Liver (tissue), 9 donors: ENCODE measurements around the gene SEMA3E. TPM values are rescaled to one million over a fixed set of nuclear protein-coding genes. Genes with fewer than 3 reads are reported as not detected.

Source experiments
- DNase-seq: peaks from one replicate; pipeline ENCODE4 v3.0.0-alpha.2; 2017; ENCODE audit warnings: low spot score
- H3K27ac ChIP-seq, 2 donors: one replicate each; pipeline ENCODE4 v1.7.0; 2013; ENCODE audit warnings: inconsistent platforms in 2 of 2, low read length in 2 of 2, control low read depth in 1 of 2, low read depth in 1 of 2, mild to moderate bottlenecking in 1 of 2
- H3K27me3 ChIP-seq, 4 donors: one replicate each; pipeline versions ENCODE4 v1.6.1 to v1.7.0; 2013; ENCODE audit warnings: low read length in 3 of 4, inconsistent platforms in 1 of 4, mild to moderate bottlenecking in 1 of 4, moderate library complexity in 1 of 4; ENCODE audit not compliant: control insufficient read depth in 4 of 4, insufficient read depth in 4 of 4
- H3K36me3 ChIP-seq, 4 donors: one replicate each; pipeline versions ENCODE4 v1.6.1 to v1.7.0; 2013; ENCODE audit warnings: low read length in 3 of 4, mild to moderate bottlenecking in 3 of 4, low read depth in 1 of 4, moderate library complexity in 1 of 4; ENCODE audit not compliant: control insufficient read depth in 4 of 4, insufficient read depth in 3 of 4
- H3K4me1 ChIP-seq, 4 donors: one replicate each; pipeline versions ENCODE4 v1.6.1 to v1.7.0; 2013; ENCODE audit warnings: low read length in 3 of 4, mild to moderate bottlenecking in 3 of 4, moderate library complexity in 1 of 4; ENCODE audit not compliant: control insufficient read depth in 4 of 4, insufficient read depth in 4 of 4
- H3K4me3 ChIP-seq, 3 donors: one replicate each; pipeline versions ENCODE4 v1.6.1 to v1.7.0; 2013; ENCODE audit warnings: low read length in 3 of 3, control low read depth in 1 of 3, low read depth in 1 of 3, mild to moderate bottlenecking in 1 of 3
- H3K9ac ChIP-seq, 2 donors: one replicate each; pipeline ENCODE4 v1.7.0; 2013; ENCODE audit warnings: low read length in 2 of 2, mild to moderate bottlenecking in 2 of 2, moderate library complexity in 2 of 2, control low read depth in 1 of 2, low read depth in 1 of 2
- H3K9me3 ChIP-seq, 4 donors: one replicate each; pipeline versions ENCODE4 v1.6.1 to v1.7.0; 2013; ENCODE audit warnings: low read length in 3 of 4; ENCODE audit not compliant: control insufficient read depth in 4 of 4
- ATF3 ChIP-seq: IDR thresholded peaks from 2 replicates; pipeline ENCODE4 v1.6.1; 2016; ENCODE audit warnings: antibody characterized with exemption
- EGR1 ChIP-seq, 2 donors: IDR thresholded peaks; 2 replicates each; pipeline ENCODE4 v1.6.1; 2016 to 2018; ENCODE audit warnings: antibody characterized with exemption in 2 of 2, low read depth in 2 of 2
- FOXA1 ChIP-seq: IDR thresholded peaks from 2 replicates; pipeline ENCODE4 v1.6.1; 2016; ENCODE audit warnings: antibody characterized with exemption
- FOXA2 ChIP-seq: IDR thresholded peaks from 2 replicates; pipeline ENCODE4 v1.6.1; 2016; ENCODE audit warnings: antibody characterized with exemption
- GABPA ChIP-seq, 2 donors: IDR thresholded peaks in 1 of 2; conservative IDR thresholded peaks in 1 of 2; 2 replicates each; pipeline ENCODE4 v1.6.1; 2016; ENCODE audit warnings: antibody characterized with exemption in 2 of 2, mild to moderate bottlenecking in 1 of 2, moderate library complexity in 1 of 2
- HNF4A ChIP-seq, 2 donors: conservative IDR thresholded peaks; 2 replicates each; pipeline ENCODE4 v1.6.1; 2016; ENCODE audit warnings: antibody characterized with exemption in 2 of 2, mild to moderate bottlenecking in 2 of 2
- HNF4G ChIP-seq: IDR thresholded peaks from 2 replicates; pipeline ENCODE4 v1.6.1; 2016; ENCODE audit warnings: antibody characterized with exemption
- JUND ChIP-seq, 2 donors: IDR thresholded peaks; 2 replicates each; pipeline ENCODE4 v1.6.1; 2016; ENCODE audit warnings: antibody characterized with exemption in 2 of 2
- NR2F2 ChIP-seq: IDR thresholded peaks from 2 replicates; pipeline ENCODE4 v1.6.1; 2016; ENCODE audit warnings: antibody characterized with exemption
- RAD21 ChIP-seq, 2 donors: IDR thresholded peaks; 2 replicates each; pipeline ENCODE4 v1.6.1; 2016; ENCODE audit warnings: antibody characterized with exemption in 2 of 2, mild to moderate bottlenecking in 2 of 2
- RXRA ChIP-seq, 2 donors: IDR thresholded peaks; 2 replicates each; pipeline ENCODE4 v1.6.1; 2017 to 2018; ENCODE audit warnings: antibody characterized with exemption in 2 of 2, mild to moderate bottlenecking in 1 of 2
- SP1 ChIP-seq: IDR thresholded peaks from 2 replicates; pipeline ENCODE4 v1.6.1; 2018; ENCODE audit warnings: antibody characterized with exemption, mild to moderate bottlenecking
- TAF1 ChIP-seq: conservative IDR thresholded peaks from 2 replicates; pipeline ENCODE4 v1.6.1; 2016; ENCODE audit warnings: antibody characterized with exemption, mild to moderate bottlenecking
- YY1 ChIP-seq: IDR thresholded peaks from 2 replicates; pipeline ENCODE4 v1.6.1; 2016; ENCODE audit warnings: antibody characterized with exemption, mild to moderate bottlenecking
- WGBS: extraction: QIAGEN DNeasy Blood & Tissue Kit; methylation state at CpG from one replicate; pipeline ENCODE4 v1.1.7; 2013; 5-methylcytosine and 5-hydroxymethylcytosine counted together
- polyA plus RNA-seq, 2 donors: library from polyadenylated mRNA; stranded (reverse) in 1 of 2; unstranded in 1 of 2; fragments of 200-250 nt in 1 of 2; fragments of >200 nt in 1 of 2; fragmentation: Nextera tagmentation in 1 of 2; extraction: Ambion mirVana in 1 of 2; gene quantifications; one replicate each; pipeline versions ENCODE4 v1.2.1 to v1.2.3, GENCODE V29; 2013 to 2015
- total RNA-seq, 2 donors: library from RNA; depleted of rRNA; stranded (reverse); fragments of >200 nt; gene quantifications; one replicate each; pipeline ENCODE4 v1.2.3, GENCODE V29; 2014
- TF ChIP-seq, protein P1 (sequence below): IDR thresholded peaks from 2 replicates; pipeline ENCODE4 v1.6.1; 2016; ENCODE audit warnings: antibody characterized with exemption, mild to moderate bottlenecking
- TF ChIP-seq, protein P2 (sequence below): IDR thresholded peaks from 2 replicates; pipeline ENCODE4 v1.6.1; 2016; ENCODE audit warnings: antibody characterized with exemption
- TF ChIP-seq, protein P3 (sequence below): fragments of 150-350 bp; IDR thresholded peaks from 2 replicates; pipeline ENCODE4 v1.5.1; 2017; ENCODE audit warnings: improper control_type of control experiment, low read depth, low read length; ENCODE audit not compliant: missing input control
- TF ChIP-seq, protein P4 (sequence below): IDR thresholded peaks from 2 replicates; pipeline ENCODE4 v1.6.1; 2016; ENCODE audit warnings: antibody characterized with exemption
- donor health status: healthy.
- donor health status: healthy.
- donor health status: healthy.
- donor health status: healthy.
- donor health status: healthy.

The SEMA3E gene
- total and polyA plus RNA-seq, 4 donors = 0.20 to 1.2 (median 0.59) TPM; not detected in 1

DNA sequence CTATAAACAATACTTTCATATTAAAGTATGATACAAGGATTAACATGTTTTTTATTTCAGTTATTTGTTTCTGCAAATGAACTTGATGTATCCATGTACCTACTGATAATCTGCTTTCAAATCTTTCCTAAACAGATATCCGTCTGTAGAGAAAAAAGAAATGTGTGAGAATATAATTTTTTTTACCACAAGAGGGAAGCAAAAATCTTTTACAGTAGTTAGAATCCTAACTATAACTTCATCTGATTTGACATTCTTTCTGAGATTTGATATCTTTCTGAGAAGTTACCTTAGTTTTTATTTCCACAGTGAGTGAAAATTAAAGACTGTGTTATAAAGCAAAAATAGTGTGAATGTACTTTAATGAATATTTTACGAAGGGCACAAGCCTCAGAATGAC is 282.3 kb downstream of the SEMA3E start:
- Histone ChIP-seq H3K27me3 (no peaks in the 10 kb centered on the region), H3K9ac (no peak overlapping the region), H3K4me1 (no peaks in the 10 kb centered on the region), H3K36me3 (no peaks in the 10 kb centered on the region), H3K27ac (no peak overlapping the region), H3K9me3 (no peaks in the 10 kb centered on the region), H3K4me3 (no peak overlapping the region)
- DNase-seq = no peak
- TF ChIP-seq SP1 (no peak), JUND (IDR thresholded peaks at IDR 0.05) (no peak), GABPA (IDR thresholded peaks at IDR 0.05 in 1 of 2, conservative IDR thresholded peaks at IDR 0.05 in 1 of 2) (no peak), RXRA (IDR thresholded peaks at IDR 0.05) (no peak), RAD21 (IDR thresholded peaks at IDR 0.05) (no peak), TAF1 (no peak), YY1 (no peak), HNF4G (no peak), EGR1 (IDR thresholded peaks at IDR 0.05; ENCODE audit: low read depth in 2 of 2) (no peak), HNF4A (conservative IDR thresholded peaks at IDR 0.05) (no peak), NR2F2 (no peak), ATF3 (no peak), FOXA1 (no peak)
- TF ChIP-seq, protein P1, sequence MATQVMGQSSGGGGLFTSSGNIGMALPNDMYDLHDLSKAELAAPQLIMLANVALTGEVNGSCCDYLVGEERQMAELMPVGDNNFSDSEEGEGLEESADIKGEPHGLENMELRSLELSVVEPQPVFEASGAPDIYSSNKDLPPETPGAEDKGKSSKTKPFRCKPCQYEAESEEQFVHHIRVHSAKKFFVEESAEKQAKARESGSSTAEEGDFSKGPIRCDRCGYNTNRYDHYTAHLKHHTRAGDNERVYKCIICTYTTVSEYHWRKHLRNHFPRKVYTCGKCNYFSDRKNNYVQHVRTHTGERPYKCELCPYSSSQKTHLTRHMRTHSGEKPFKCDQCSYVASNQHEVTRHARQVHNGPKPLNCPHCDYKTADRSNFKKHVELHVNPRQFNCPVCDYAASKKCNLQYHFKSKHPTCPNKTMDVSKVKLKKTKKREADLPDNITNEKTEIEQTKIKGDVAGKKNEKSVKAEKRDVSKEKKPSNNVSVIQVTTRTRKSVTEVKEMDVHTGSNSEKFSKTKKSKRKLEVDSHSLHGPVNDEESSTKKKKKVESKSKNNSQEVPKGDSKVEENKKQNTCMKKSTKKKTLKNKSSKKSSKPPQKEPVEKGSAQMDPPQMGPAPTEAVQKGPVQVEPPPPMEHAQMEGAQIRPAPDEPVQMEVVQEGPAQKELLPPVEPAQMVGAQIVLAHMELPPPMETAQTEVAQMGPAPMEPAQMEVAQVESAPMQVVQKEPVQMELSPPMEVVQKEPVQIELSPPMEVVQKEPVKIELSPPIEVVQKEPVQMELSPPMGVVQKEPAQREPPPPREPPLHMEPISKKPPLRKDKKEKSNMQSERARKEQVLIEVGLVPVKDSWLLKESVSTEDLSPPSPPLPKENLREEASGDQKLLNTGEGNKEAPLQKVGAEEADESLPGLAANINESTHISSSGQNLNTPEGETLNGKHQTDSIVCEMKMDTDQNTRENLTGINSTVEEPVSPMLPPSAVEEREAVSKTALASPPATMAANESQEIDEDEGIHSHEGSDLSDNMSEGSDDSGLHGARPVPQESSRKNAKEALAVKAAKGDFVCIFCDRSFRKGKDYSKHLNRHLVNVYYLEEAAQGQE = no peak
- TF ChIP-seq, protein P2, sequence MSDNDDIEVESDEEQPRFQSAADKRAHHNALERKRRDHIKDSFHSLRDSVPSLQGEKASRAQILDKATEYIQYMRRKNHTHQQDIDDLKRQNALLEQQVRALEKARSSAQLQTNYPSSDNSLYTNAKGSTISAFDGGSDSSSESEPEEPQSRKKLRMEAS = no peak
- TF ChIP-seq, protein P3, sequence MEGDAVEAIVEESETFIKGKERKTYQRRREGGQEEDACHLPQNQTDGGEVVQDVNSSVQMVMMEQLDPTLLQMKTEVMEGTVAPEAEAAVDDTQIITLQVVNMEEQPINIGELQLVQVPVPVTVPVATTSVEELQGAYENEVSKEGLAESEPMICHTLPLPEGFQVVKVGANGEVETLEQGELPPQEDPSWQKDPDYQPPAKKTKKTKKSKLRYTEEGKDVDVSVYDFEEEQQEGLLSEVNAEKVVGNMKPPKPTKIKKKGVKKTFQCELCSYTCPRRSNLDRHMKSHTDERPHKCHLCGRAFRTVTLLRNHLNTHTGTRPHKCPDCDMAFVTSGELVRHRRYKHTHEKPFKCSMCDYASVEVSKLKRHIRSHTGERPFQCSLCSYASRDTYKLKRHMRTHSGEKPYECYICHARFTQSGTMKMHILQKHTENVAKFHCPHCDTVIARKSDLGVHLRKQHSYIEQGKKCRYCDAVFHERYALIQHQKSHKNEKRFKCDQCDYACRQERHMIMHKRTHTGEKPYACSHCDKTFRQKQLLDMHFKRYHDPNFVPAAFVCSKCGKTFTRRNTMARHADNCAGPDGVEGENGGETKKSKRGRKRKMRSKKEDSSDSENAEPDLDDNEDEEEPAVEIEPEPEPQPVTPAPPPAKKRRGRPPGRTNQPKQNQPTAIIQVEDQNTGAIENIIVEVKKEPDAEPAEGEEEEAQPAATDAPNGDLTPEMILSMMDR = no peak
- TF ChIP-seq, protein P4, sequence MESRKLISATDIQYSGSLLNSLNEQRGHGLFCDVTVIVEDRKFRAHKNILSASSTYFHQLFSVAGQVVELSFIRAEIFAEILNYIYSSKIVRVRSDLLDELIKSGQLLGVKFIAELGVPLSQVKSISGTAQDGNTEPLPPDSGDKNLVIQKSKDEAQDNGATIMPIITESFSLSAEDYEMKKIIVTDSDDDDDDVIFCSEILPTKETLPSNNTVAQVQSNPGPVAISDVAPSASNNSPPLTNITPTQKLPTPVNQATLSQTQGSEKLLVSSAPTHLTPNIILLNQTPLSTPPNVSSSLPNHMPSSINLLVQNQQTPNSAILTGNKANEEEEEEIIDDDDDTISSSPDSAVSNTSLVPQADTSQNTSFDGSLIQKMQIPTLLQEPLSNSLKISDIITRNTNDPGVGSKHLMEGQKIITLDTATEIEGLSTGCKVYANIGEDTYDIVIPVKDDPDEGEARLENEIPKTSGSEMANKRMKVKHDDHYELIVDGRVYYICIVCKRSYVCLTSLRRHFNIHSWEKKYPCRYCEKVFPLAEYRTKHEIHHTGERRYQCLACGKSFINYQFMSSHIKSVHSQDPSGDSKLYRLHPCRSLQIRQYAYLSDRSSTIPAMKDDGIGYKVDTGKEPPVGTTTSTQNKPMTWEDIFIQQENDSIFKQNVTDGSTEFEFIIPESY = no peak
- WGBS = 37% methylated on average over 2 of the region's 2 CpGs

DNA sequence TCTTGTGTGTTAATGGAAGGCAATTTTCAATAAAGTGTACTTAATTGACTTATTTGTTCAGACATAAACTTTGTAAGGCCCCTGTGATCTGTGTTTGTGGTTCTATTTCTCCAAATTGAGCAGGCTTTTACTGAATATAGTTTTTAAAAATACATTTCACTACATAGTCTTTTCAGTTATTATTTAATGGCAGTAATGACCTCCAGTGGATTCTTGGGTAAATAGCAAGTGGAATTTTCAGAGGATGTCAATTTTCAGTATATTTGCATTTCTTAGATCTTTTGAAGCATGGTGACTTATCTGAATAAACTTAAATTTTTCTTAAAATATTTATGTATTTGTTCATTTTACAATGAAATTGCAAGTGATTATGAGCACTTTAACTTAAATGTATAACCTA is 283.2 kb downstream of the SEMA3E start:
- Histone ChIP-seq H3K4me1 (no peaks in the 10 kb centered on the region), H3K27ac (no peak overlapping the region), H3K9ac (no peak overlapping the region), H3K9me3 (no peaks in the 10 kb centered on the region), H3K36me3 (no peaks in the 10 kb centered on the region), H3K4me3 (no peak overlapping the region), H3K27me3 (no peaks in the 10 kb centered on the region)
- no peak for DNase-seq
- no peak for TF ChIP-seq FOXA1
- TF ChIP-seq GABPA (IDR thresholded peaks at IDR 0.05 in 1 of 2, conservative IDR thresholded peaks at IDR 0.05 in 1 of 2) = no peak
- no peak for TF ChIP-seq RXRA (IDR thresholded peaks at IDR 0.05)
- TF ChIP-seq TAF1 = no peak
- TF ChIP-seq FOXA2 = no peak
- TF ChIP-seq, protein P1 = no peak
- TF ChIP-seq SP1 = no peak
- TF ChIP-seq, protein P4 = no peak
- TF ChIP-seq NR2F2 = no peak
- no peak for TF ChIP-seq ATF3
- no peak for TF ChIP-seq HNF4A (conservative IDR thresholded peaks at IDR 0.05)
